ENCODE results near the gene NARF.

DNA sequence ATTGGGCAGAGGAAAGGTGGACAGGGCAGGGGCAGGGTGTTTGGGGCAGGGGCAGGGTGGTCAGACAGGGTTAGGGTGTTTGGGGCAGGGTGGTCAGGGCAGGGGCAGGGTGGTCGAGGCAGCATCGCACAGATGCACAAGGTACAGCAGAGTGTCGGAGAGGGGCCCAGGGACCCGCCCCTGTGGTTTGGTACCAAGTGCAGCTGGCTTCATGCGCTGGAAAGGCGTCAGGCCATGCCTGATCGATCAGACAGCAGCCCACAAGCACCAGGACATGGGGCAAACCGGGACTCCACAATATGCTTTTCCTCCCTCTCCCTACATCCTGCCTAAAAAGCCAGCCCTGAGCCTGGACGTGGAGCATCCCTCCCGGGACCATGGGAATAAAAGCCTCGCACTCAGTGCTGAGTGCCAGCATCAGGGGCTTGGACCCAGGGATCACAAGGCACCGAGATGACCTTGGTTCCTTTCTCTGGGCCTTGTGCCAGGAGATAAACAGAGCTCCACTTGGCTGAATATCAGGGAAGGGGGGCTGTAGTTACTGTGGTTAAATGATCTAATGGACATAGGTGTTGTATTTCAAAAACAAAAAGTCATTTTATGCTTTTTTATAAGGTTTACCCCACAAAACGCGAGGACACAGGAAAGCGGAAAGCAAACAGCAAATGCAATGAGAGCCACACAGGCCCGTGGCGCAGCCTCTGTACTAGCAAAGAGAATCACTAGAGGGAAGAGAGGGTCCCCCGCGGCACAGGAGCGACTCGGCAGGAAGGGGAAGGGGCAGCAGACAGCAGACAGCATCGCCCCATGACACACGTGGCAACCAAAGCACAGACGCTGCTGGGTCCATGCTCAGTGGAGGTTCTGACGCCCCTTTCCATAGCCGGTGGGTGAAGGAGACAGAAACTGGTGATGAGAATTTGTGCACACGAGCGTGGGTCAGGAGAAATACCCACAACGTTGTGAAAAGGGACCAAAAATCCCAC lies 45.7 kb upstream of the NARF start:
- TF ChIP-seq, protein P1, sequence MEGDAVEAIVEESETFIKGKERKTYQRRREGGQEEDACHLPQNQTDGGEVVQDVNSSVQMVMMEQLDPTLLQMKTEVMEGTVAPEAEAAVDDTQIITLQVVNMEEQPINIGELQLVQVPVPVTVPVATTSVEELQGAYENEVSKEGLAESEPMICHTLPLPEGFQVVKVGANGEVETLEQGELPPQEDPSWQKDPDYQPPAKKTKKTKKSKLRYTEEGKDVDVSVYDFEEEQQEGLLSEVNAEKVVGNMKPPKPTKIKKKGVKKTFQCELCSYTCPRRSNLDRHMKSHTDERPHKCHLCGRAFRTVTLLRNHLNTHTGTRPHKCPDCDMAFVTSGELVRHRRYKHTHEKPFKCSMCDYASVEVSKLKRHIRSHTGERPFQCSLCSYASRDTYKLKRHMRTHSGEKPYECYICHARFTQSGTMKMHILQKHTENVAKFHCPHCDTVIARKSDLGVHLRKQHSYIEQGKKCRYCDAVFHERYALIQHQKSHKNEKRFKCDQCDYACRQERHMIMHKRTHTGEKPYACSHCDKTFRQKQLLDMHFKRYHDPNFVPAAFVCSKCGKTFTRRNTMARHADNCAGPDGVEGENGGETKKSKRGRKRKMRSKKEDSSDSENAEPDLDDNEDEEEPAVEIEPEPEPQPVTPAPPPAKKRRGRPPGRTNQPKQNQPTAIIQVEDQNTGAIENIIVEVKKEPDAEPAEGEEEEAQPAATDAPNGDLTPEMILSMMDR (IDR thresholded peaks at IDR 0.05; ENCODE audit: low read depth, low read length, poor library complexity, severe bottlenecking), result no peak
- TF ChIP-seq EZH2phosphoT487 (IDR thresholded peaks at IDR 0.05; ENCODE audit: borderline replicate concordance, low read length), result no peak

Data from DOHH2 (cell line).